K562 (cell line): ENCODE data around the gene C1orf105.

Experiments used
- EZH2 ChIP-seq: IDR thresholded peaks from 2 replicates; pipeline ENCODE4 v1.6.1; 2012; ENCODE audit warnings: low read depth, mild to moderate bottlenecking, inconsistent platforms, low read length, borderline replicate concordance
- FOS ChIP-seq: IDR thresholded peaks from 3 replicates; pipeline ENCODE4 v1.6.1; 2011; ENCODE audit not compliant: insufficient read length; ENCODE audit errors: extremely low read depth
- SIX5 ChIP-seq, 2 experiments: IDR thresholded peaks; 2 replicates each; pipeline ENCODE4 v1.6.1; 2011; ENCODE audit warnings: low read length in 2 of 2, borderline replicate concordance in 1 of 2, low read depth in 1 of 2, mild to moderate bottlenecking in 1 of 2, moderate library complexity in 1 of 2; ENCODE audit not compliant: insufficient read depth in 1 of 2
- TF ChIP-seq, protein P1 (sequence below): sonication (generic); formaldehyde crosslinking; IDR thresholded peaks from 2 replicates; pipeline ENCODE4 v1.8.1; 2022; ENCODE audit warnings: missing genetic modification reagents
- TF ChIP-seq, protein P2 (sequence below), 3 experiments: IDR thresholded peaks in 2 of 3; conservative IDR thresholded peaks in 1 of 3; 2 replicates each; pipeline ENCODE4 v1.5.1; 2011 to 2012; ENCODE audit warnings: low read length in 3 of 3, mild to moderate bottlenecking in 3 of 3, control low read depth in 2 of 3, improper control_type of control experiment in 1 of 3, inconsistent platforms in 1 of 3, low read depth in 1 of 3, mixed read lengths in 1 of 3, moderate library complexity in 1 of 3; ENCODE audit not compliant: insufficient read depth in 2 of 3

DNA sequence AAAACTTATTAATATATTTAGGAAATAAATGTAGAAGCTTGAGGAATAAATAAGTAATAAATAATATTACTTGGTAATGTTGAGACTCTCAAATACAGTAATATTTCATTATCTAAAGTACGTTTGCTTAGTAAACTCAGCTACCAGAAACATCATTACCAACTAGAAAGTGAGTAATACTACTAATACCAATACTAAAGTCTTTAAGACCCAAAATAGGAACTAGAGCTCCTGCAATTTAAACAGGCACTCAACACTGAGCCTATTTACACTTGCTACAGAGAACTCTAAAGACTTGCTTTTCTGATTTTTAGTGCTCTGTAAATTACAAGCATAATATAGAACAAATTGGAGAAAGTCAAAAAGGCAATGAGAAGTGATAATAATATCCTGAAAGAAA is 13.5 kb upstream of the C1orf105 start:
- TF ChIP-seq, protein P1, sequence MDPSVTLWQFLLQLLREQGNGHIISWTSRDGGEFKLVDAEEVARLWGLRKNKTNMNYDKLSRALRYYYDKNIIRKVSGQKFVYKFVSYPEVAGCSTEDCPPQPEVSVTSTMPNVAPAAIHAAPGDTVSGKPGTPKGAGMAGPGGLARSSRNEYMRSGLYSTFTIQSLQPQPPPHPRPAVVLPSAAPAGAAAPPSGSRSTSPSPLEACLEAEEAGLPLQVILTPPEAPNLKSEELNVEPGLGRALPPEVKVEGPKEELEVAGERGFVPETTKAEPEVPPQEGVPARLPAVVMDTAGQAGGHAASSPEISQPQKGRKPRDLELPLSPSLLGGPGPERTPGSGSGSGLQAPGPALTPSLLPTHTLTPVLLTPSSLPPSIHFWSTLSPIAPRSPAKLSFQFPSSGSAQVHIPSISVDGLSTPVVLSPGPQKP (CRISPR knock-in tag) = no peak
- TF ChIP-seq, protein P2, sequence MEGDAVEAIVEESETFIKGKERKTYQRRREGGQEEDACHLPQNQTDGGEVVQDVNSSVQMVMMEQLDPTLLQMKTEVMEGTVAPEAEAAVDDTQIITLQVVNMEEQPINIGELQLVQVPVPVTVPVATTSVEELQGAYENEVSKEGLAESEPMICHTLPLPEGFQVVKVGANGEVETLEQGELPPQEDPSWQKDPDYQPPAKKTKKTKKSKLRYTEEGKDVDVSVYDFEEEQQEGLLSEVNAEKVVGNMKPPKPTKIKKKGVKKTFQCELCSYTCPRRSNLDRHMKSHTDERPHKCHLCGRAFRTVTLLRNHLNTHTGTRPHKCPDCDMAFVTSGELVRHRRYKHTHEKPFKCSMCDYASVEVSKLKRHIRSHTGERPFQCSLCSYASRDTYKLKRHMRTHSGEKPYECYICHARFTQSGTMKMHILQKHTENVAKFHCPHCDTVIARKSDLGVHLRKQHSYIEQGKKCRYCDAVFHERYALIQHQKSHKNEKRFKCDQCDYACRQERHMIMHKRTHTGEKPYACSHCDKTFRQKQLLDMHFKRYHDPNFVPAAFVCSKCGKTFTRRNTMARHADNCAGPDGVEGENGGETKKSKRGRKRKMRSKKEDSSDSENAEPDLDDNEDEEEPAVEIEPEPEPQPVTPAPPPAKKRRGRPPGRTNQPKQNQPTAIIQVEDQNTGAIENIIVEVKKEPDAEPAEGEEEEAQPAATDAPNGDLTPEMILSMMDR (IDR thresholded peaks at IDR 0.05 in 2 of 3, conservative IDR thresholded peaks at IDR 0.05 in 1 of 3; ENCODE audit: insufficient read depth in 2 of 3, low read depth in 1 of 3, low read length in 3 of 3) = no peak
- TF ChIP-seq EZH2 (no peak), SIX5 (IDR thresholded peaks at IDR 0.05; ENCODE audit: borderline replicate concordance in 1 of 2, insufficient read depth in 1 of 2, low read depth in 1 of 2, low read length in 2 of 2) (no peak), FOS (no peak)
